Kidney epithelial cell (primary cell): ENCODE results near the gene ATG9A. TPM values are rescaled to one million over a fixed set of nuclear protein-coding genes. Genes with fewer than 3 reads are reported as not detected.

Experiments
- DNase-seq: peaks from one replicate; pipeline ENCODE4 v3.0.0-alpha.2; 2010; ENCODE audit warnings: low read depth
- H3K27me3 ChIP-seq: 2 replicates; pipeline ENCODE4 v1.6.0; 2011; ENCODE audit warnings: low read length; ENCODE audit not compliant: control insufficient read depth, insufficient read depth
- H3K36me3 ChIP-seq: 2 replicates; pipeline ENCODE4 v1.5.1; 2011; ENCODE audit warnings: low read length; ENCODE audit not compliant: control insufficient read depth, insufficient read depth
- H3K4me3 ChIP-seq: 2 replicates; pipeline ENCODE4 v1.5.1; 2011; ENCODE audit warnings: low read depth, mild to moderate bottlenecking, control low read depth, low read length
- CTCF ChIP-seq: IDR thresholded peaks from 2 replicates; pipeline ENCODE4 v1.5.1; 2011; ENCODE audit warnings: mild to moderate bottlenecking, moderate library complexity, low read length, control low read depth, inconsistent platforms; ENCODE audit not compliant: insufficient read depth, poor library complexity, severe bottlenecking
- total RNA-seq: library from RNA; depleted of rRNA; stranded (reverse); fragments of >200 nt; gene quantifications from 2 replicates; pipeline ENCODE4 v1.2.3, GENCODE V29; 2015

Gene ATG9A
- total RNA-seq, 1 donor from 2014 or later: 46.1 TPM

GRCh38 chr2:219183151-219183772 lies 46.2 kb downstream of the ATG9A start:
- no peak overlapping the region for H3K4me3 ChIP-seq
- no peak for TF ChIP-seq CTCF

GRCh38 chr2:219182331-219183150 lies 46.9 kb downstream of the ATG9A start:
- peaks cover 2% of the 10 kb centered on the region for H3K36me3 ChIP-seq
- DNase-seq: no peak
- H3K4me3 ChIP-seq: no peak overlapping the region
- no peaks in the 10 kb centered on the region for H3K27me3 ChIP-seq
- TF ChIP-seq CTCF: no peak

More at GRCh38 chr2:219183151-219183772, 46.2 kb downstream of the ATG9A start:
- DNase-seq: no peak
- Histone ChIP-seq H3K36me3 (peaks cover 2% of the 10 kb centered on the region), H3K27me3 (no peaks in the 10 kb centered on the region)

- TF ChIP-seq CTCF: no peak
- no peak for DNase-seq
- Histone ChIP-seq H3K27me3 (no peaks in the 10 kb centered on the region), H3K4me3 (no peak overlapping the region), H3K36me3 (peaks cover 2% of the 10 kb centered on the region)
Observed at GRCh38 chr2:219181531-219181930, 47.9 kb downstream of the ATG9A start.

- Histone ChIP-seq H3K36me3 (peaks cover 2% of the 10 kb centered on the region), H3K4me3 (no peak overlapping the region), H3K27me3 (no peaks in the 10 kb centered on the region)
- no peak for DNase-seq
- no peak for TF ChIP-seq CTCF
Observed at GRCh38 chr2:219180961-219181360, 48.5 kb downstream of the ATG9A start.

GRCh38 chr2:219179601-219180465 lies 49.6 kb downstream of the ATG9A start:
- no peak for DNase-seq
- peaks cover 2% of the 10 kb centered on the region for H3K36me3 ChIP-seq
- no peaks in the 10 kb centered on the region for H3K27me3 ChIP-seq
- no peak for TF ChIP-seq CTCF
- no peak overlapping the region for H3K4me3 ChIP-seq
